Sigmoid colon (tissue), 4 donors: ENCODE measurements around the gene SUSD6.

Experiments
- CTCF ChIP-seq, 4 experiments: fragments of 450-650 bp in 3 of 4; fragments of 200-600 bp in 1 of 4; IDR thresholded peaks; one replicate each; pipeline ENCODE4 v1.5.1; 2016 to 2019; ENCODE audit warnings: antibody characterized with exemption in 4 of 4, mild to moderate bottlenecking in 3 of 4, moderate library complexity in 2 of 4
- POLR2AphosphoS5 ChIP-seq, 4 donors: sonication (generic); formaldehyde crosslinking; IDR thresholded peaks; one replicate each; pipeline ENCODE4 v1.6.1; 2017; ENCODE audit warnings: antibody characterized with exemption in 4 of 4

- no peak for TF ChIP-seq POLR2AphosphoS5 (IDR thresholded peaks at IDR 0.05)
- TF ChIP-seq CTCF (IDR thresholded peaks at IDR 0.05): no peak
Observed at GRCh38 chr14:69763761-69764510, 152.5 kb downstream of the SUSD6 start.
